GM13977 (cell line): ENCODE data around the gene EPHX1.
"Not testable (repeated sequence)": the region's sequence is repeated elsewhere in the genome, so short reads cannot be mapped to it uniquely, and the experiment has no call there.

ENCODE experiments used
- DNase-seq: peaks from one replicate; pipeline ENCODE4 v3.0.0; 2012; ENCODE audit warnings: low spot score
- CTCF ChIP-seq: IDR thresholded peaks from 2 replicates; pipeline ENCODE4 v1.5.1; 2012; ENCODE audit warnings: mild to moderate bottlenecking, control low read depth; ENCODE audit not compliant: insufficient read depth; ENCODE audit errors: extremely low read depth, missing control alignments
- in situ Hi-C: fragments of 300-500 bp; cut with MboI; formaldehyde crosslinking; loops from one replicate; pipeline ENCODE4 v1.12.0; 2022; ENCODE audit warnings: low sequenced_read_pairs, low pct_unique_long_range_greater_than_20kb, mixed read lengths, inconsistent platforms; ENCODE audit not compliant: unreplicated experiment

Gene EPHX1

GRCh38 chr1:225812488-225813213, 2.7 kb downstream of the EPHX1 start:
- no peak for DNase-seq
- in situ Hi-C loops = no loop called here
- TF ChIP-seq CTCF = no peak

- DNase-seq = no peak
- in situ Hi-C loops = no loop called here
Observed at GRCh38 chr1:225813214-225813964, 3.5 kb downstream of the EPHX1 start.

DNA sequence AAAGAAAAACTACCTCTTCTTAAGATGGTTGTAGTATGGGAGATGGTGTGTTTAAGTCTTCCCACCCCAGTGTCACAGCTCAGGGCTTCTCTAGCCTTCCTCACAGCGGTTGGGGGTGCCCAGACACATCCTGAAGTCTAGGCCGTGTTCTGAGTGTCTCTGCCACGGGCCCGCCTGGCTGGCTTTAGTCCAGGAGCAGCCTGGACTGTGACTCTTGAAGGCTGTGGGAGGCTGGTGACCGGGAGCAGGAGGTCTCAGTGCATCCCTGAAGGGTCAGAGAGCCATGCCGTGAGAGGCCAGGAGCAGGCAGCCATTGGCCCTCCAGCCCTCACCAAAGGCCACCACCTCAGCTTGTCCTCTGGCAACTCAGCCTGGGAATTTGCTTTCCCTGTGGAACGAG, 4.5 kb downstream of the EPHX1 start:
- TF ChIP-seq CTCF = no peak
- in situ Hi-C loops = no loop called here
- no peak for DNase-seq

More at GRCh38 chr1:225813214-225813964, 3.5 kb downstream of the EPHX1 start:
- no peak for TF ChIP-seq CTCF

DNA sequence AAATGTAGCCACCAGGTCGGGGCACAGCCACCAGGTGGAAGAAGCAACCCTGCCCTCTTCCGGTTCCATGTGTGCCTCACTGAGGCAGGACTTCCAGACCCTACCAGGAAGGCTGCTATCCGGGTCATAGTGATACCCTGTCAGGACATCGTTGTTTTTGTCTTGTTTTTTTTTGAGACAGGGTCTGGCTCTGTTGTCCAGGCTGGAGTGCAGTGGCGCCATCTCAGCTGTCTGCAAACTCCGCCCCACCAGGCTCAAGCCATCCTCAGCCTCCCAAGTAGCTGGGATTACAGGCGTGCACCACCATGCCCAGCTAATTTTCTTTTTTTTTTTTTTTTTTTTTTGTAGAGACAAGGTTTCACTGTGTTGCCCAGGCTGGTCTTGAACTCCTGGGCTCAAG, 5.2 kb downstream of the EPHX1 start:
- in situ Hi-C loops = not testable (repeated sequence)

DNA sequence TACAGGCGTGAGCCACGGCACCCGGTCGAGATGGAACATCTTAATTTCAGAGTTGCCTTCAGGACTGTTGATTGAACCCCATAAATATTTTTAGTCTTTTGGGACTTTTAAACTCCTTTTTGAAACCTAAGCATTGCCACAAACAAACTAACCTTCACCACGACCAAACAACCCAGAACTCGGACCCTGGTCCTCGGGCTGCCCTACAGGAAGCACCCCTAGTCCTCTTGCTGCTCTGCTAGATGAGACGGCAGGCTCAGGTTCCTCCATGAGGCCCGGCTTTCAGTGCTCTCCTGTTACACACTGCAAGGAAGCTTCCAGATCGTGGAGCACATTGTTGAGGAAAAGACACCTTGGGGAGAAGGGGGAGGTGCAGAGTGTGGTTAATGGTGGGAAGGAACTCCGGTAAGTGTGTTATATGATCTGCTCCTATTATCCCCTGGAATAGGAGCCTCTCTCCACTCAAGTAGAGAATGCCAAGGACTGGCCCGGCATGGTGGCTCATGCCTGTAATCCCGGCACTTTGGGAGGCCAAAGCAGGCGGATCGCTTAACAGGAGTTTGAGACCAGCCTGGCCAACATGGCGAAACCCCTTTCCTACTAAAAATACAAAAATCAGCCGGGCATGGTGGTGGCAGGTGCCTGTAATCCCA, 5.7 kb downstream of the EPHX1 start:
- in situ Hi-C loops = no loop called here
- DNase-seq = no peak
- TF ChIP-seq CTCF = no peak

More for the DNA sequence above, 5.2 kb downstream of the EPHX1 start:
- DNase-seq = not testable (repeated sequence)

DNA sequence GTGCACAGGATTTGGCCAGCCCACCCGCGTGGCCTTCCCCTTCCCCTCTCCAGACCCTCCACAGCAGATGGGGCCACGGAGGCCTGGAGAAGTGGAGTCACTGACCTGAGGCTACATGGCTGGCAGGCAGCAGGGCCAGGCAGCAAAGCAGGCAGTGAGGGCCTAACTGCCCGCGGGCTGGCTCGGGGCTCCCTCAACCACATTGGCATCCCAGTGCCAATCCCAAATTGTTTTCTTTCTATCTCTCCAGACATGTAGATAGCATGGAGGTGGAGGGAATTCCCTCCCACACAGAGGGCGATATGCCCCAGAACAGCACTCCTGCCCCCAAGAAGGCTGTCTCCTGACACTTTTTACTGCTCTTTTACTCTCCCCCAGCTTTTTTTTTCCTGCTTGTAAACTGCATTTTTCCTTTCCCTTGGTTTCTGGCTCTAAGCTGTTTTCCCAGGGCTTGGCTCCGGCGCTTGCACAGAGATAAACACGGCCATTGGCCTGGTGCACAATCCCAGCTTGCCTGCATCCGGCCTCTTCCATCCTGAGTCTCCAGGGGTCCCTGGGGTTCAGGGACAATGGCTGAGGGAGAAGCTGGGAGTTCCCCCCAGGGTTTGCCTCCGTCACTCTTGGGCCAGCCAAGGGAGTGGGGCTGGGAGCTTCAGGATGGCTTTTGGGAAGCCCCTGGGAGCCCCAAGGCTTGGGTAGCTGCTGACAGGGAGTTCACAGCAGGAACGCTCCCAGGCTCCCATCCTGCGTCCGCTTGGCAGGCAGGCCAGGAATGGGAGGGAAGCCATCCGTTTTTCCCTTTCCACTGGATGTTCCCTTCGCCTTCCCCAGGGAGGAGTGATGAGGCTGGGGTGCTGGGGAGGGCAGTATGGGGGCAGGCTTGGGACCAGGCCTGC, 7.0 kb downstream of the EPHX1 start:
- no peak for TF ChIP-seq CTCF
- in situ Hi-C loops = no loop called here
- DNase-seq = no peak
